ENCODE measurements around the gene TSC2. TPM values are rescaled to one million over a fixed set of nuclear protein-coding genes. Genes with fewer than 3 reads are reported as not detected.

Gene TSC2
- total RNA-seq, 4 donors from 2014 or later = 88.3 to 206 (median 127) TPM

GRCh38 chr16:2007081-2007836 lies 40.5 kb upstream of the TSC2 start:
- Histone ChIP-seq H3K9me3 (no peaks in the 10 kb centered on the region), H3K4me3 (peak overlapping the region in 1 of 4 donors; percentile 78), H3K36me3 (peaks cover 0 to 5% (median 2%) of the 10 kb centered on the region in 4 donors), H3K4me1 (peaks cover 36 to 57% (median 49%) of the 10 kb centered on the region in 4 donors), H3K27me3 (no peaks in the 10 kb centered on the region), H3K27ac (peak overlapping the region in 3 of 4 donors; percentile 93 to 98 (median 94))
- in situ Hi-C loops (cut with MboI; ENCODE audit: low pct_ligation_motif_present in 1 of 4, low pct_unique_long_range_greater_than_20kb in 1 of 4, low sequenced_read_pairs in 3 of 4) = loop anchor here in 1 of 4 donors (25.0 kb wide), 1 partner anchor 130 kb away; the partner anchor contains the start of genes PKD1 and RAB26
- no peak for DNase-seq
- intact Hi-C loops (cut with DNase I; ENCODE audit: low total_unique reads) = loop anchor here (10.0 kb wide), 1 partner anchor 228 kb away; the partner anchor contains the start of gene DNASE1L2
- 77% methylated on average over 16 of the region's 16 CpGs; no CpG with 5 or more reads in 1 of the 2 donors for WGBS, 2 donors (ENCODE audit: low coverage in 1 of 2)
- TF ChIP-seq POLR2A (IDR thresholded peaks at IDR 0.05) (no peak), CTCF (IDR thresholded peaks at IDR 0.05) (no peak), POLR2AphosphoS5 (IDR thresholded peaks at IDR 0.05) (no peak), EP300 (IDR thresholded peaks at IDR 0.05; ENCODE audit: low read depth) (no peak)

- H3K27ac ChIP-seq = peak overlapping the region; percentile 93 to 98 (median 94)
- peaks cover 36 to 57% (median 49%) of the 10 kb centered on the region in 4 donors for H3K4me1 ChIP-seq
- peak; percentile 68 for DNase-seq
- H3K27me3 ChIP-seq = no peaks in the 10 kb centered on the region
- TF ChIP-seq EP300 (IDR thresholded peaks at IDR 0.05; ENCODE audit: low read depth) (no peak), POLR2A (IDR thresholded peaks at IDR 0.05) (peak; percentile 52), CTCF (IDR thresholded peaks at IDR 0.05) (no peak), POLR2AphosphoS5 (IDR thresholded peaks at IDR 0.05) (peak; percentile 16 to 66 (median 65))
- 11 to 32% methylated on average over 4 to 15 of the region's 15 CpGs for WGBS, 2 donors (ENCODE audit: low coverage in 1 of 2)
- H3K9me3 ChIP-seq = no peaks in the 10 kb centered on the region
- peak overlapping the region in 3 of 4 donors; percentile 78 to 98 (median 82) for H3K4me3 ChIP-seq
- no peaks in the 10 kb centered on the region for H3K36me3 ChIP-seq
- intact Hi-C loops (cut with DNase I; ENCODE audit: low total_unique reads) (loop anchor here (10.0 kb wide), 1 partner anchor 227 kb away; the partner anchor contains the start of gene DNASE1L2), in situ Hi-C loops (cut with MboI; ENCODE audit: low pct_ligation_motif_present in 1 of 4, low pct_unique_long_range_greater_than_20kb in 1 of 4, low sequenced_read_pairs in 3 of 4) (loop anchor here in 1 of 4 donors (25.0 kb wide), 1 partner anchor 129 kb away; the partner anchor contains the start of genes PKD1 and RAB26)
Measured at GRCh38 chr16:2008009-2008526, 39.7 kb upstream of the TSC2 start.

GRCh38 chr16:2008631-2009163 lies 39.1 kb upstream of the TSC2 start:
- no peak for TF ChIP-seq EP300 (IDR thresholded peaks at IDR 0.05; ENCODE audit: low read depth)
- peak in 1 of 5 experiments; percentile 7 for TF ChIP-seq CTCF (IDR thresholded peaks at IDR 0.05)
- no peak for TF ChIP-seq POLR2A (IDR thresholded peaks at IDR 0.05)
- no peak for TF ChIP-seq POLR2AphosphoS5 (IDR thresholded peaks at IDR 0.05)
- no peaks in the 10 kb centered on the region for H3K9me3 ChIP-seq
- H3K36me3 ChIP-seq = no peaks in the 10 kb centered on the region
- in situ Hi-C loops (cut with MboI; ENCODE audit: low pct_ligation_motif_present in 1 of 4, low pct_unique_long_range_greater_than_20kb in 1 of 4, low sequenced_read_pairs in 3 of 4) = loop anchor here in 1 of 4 donors (25.0 kb wide), 1 partner anchor 129 kb away; the partner anchor contains the start of genes PKD1 and RAB26
- peak overlapping the region; percentile 93 to 98 (median 94) for H3K27ac ChIP-seq
- H3K27me3 ChIP-seq = no peaks in the 10 kb centered on the region
- intact Hi-C loops (cut with DNase I; ENCODE audit: low total_unique reads) = loop anchor here (10.0 kb wide), 1 partner anchor 226 kb away; the partner anchor contains the start of gene DNASE1L2
- H3K4me1 ChIP-seq = peaks cover 34 to 54% (median 46%) of the 10 kb centered on the region in 4 donors
- no peak for DNase-seq
- peak overlapping the region; percentile 78 to 98 (median 85) for H3K4me3 ChIP-seq
- 1% methylated on average over 23 of the region's 23 CpGs; no CpG with 5 or more reads in 1 of the 2 donors for WGBS, 2 donors (ENCODE audit: low coverage in 1 of 2)

All from transverse colon (tissue), 4 donors.